Measurements from ENCODE around the gene ZBTB9.

Gene ZBTB9

DNA sequence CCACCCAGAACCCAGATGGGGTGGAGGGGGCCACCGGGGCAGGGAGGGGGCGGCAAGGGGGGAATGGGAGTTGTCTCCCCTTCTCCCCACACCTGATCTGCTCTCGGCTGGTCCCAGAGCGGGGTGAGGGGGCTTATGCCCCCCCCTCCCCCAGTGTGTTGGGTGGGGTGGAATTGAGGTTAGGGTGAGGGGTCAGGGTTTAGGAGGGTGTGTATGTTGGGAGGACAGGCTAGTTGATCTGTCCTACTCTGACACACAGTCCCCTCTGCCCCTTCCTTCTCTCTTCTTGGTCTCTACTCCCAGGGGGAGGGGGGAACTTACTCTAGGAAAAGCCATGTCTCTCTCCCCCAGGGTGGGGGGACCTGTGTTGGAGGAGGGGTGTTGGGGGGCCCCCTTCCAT lies 1.9 kb upstream of the ZBTB9 start:
- POLR2A ChIA-PET: interaction anchor here (0.6 to 1.0 kb wide), 5 partner anchors 17 to 548 kb away, joined by 3 to 10 read pairs (median 6); no protein-coding TSS in a partner anchor
- Histone ChIP-seq H3K4me1 (ENCODE audit: control insufficient read depth, insufficient read depth, low read length) (0 out of 2 replicates have a peak, but pooled peaks cover 3% of the 10 kb centered on the region), H3K9me3 (ENCODE audit: control insufficient read depth, insufficient read depth, low read depth, low read length) (no peaks in the 10 kb centered on the region), H3K27ac (ENCODE audit: extremely low read depth, low read depth, low read length) (no peak overlapping the region), H3K36me3 (ENCODE audit: control insufficient read depth in 2 of 2, insufficient read depth in 1 of 2, low read length in 2 of 2) (peaks cover 0 to 42% of the 10 kb centered on the region in 2 experiments; a peak in 2 of 3 replicates), H3K4me3 (ENCODE audit: low read depth, low read length) (no peak overlapping the region)
- TF ChIP-seq ZNF341 (tag by site-specific recombination; IDR thresholded peaks at IDR 0.05; ENCODE audit: low read depth) (peak; percentile 30; the same call in 1 of the 2 replicates), ZFHX2 (tag by site-specific recombination; conservative IDR thresholded peaks at IDR 0.05) (no peak), ZNF146 (tag by site-specific recombination; IDR thresholded peaks at IDR 0.05) (no peak)
- TF ChIP-seq, protein P1, sequence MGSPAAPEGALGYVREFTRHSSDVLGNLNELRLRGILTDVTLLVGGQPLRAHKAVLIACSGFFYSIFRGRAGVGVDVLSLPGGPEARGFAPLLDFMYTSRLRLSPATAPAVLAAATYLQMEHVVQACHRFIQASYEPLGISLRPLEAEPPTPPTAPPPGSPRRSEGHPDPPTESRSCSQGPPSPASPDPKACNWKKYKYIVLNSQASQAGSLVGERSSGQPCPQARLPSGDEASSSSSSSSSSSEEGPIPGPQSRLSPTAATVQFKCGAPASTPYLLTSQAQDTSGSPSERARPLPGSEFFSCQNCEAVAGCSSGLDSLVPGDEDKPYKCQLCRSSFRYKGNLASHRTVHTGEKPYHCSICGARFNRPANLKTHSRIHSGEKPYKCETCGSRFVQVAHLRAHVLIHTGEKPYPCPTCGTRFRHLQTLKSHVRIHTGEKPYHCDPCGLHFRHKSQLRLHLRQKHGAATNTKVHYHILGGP (tag by site-specific recombination; IDR thresholded peaks at IDR 0.05): no peak
- CTCF ChIA-PET: interaction anchor here (0.6 to 0.7 kb wide), 2 partner anchors 222 to 519 kb away, joined by 3 to 4 read pairs; no protein-coding TSS in a partner anchor

DNA sequence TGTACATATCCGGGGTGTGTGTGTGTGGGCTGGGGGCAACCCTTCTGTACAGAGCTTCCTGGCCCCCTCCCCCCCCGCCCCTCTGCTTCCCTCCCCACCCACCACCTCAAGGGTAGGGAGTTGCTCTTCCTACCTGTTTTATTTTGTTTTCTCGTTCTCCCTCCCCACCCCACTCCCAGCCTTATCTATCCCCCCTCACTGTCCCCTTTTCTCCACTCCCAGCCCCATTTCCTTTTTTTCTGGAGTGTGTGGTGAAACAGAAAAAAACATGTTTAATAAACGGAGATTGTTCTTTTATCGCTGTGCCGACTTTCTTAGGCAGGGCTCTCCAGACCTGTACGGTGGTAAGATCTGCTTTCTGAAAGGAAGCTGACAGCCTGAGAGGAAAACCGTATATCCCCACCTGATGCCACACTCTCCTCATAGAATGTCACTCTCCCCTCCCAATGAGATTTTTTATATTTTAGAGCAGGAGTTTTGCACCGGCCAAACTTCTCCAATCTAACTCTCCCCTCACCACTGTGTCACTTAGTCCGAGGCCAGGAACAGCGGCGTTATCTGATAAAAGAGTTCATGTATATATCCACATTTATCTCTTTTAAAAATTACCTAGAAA lies 875 bp upstream of the ZBTB9 start:
- Histone ChIP-seq H3K27ac (ENCODE audit: extremely low read depth, low read depth, low read length) (peak overlapping the region; percentile 65; the same call in 1 of the 2 replicates), H3K4me3 (ENCODE audit: low read depth, low read length) (peak overlapping the region; percentile 54), H3K4me1 (ENCODE audit: control insufficient read depth, insufficient read depth, low read length) (0 out of 2 replicates have a peak, but pooled peaks cover 3% of the 10 kb centered on the region), H3K36me3 (ENCODE audit: control insufficient read depth in 2 of 2, insufficient read depth in 1 of 2, low read length in 2 of 2) (peaks cover 0 to 33% of the 10 kb centered on the region in 2 experiments; a peak in 2 of 3 replicates), H3K9me3 (ENCODE audit: control insufficient read depth, insufficient read depth, low read depth, low read length) (no peaks in the 10 kb centered on the region)
- ChIA-PET CTCF (interaction anchor here (0.7 to 0.9 kb wide), 5 partner anchors 10 to 370 kb away, joined by 3 to 6 read pairs (median 3); partner anchors contain the start of gene UQCC2), POLR2A (interaction anchor here (0.5 to 2.4 kb wide), 24 partner anchors 8 to 482 kb away, joined by 3 to 26 read pairs (median 7); partner anchors contain the start of genes B3GALT4, BAK1, CUTA and ITPR3)
- TF ChIP-seq ZFHX2 (tag by site-specific recombination; conservative IDR thresholded peaks at IDR 0.05) (0 out of 2 replicates have a peak, but pooled peaks have one; percentile 6), SP3 (tag by site-specific recombination; IDR thresholded peaks at IDR 0.05) (no peak), ZNF626 (tag by site-specific recombination; IDR thresholded peaks at IDR 0.05) (no peak), ZNF621 (tag by site-specific recombination; IDR thresholded peaks at IDR 0.05) (no peak), ZBTB20 (tag by site-specific recombination; IDR thresholded peaks at IDR 0.05) (no peak), PRDM1 (tag by site-specific recombination; IDR thresholded peaks at IDR 0.05) (peak; percentile 84), BCL11A (tag by site-specific recombination; IDR thresholded peaks at IDR 0.05; ENCODE audit: low read depth) (no peak), HOXA7 (CRISPR knock-in tag; IDR thresholded peaks at IDR 0.05; ENCODE audit: borderline replicate concordance) (no peak), ZBTB17 (tag by site-specific recombination; IDR thresholded peaks at IDR 0.05) (no peak), ZNF114 (tag by site-specific recombination; IDR thresholded peaks at IDR 0.05) (no peak), MEIS1 (CRISPR knock-in tag; IDR thresholded peaks at IDR 0.05; ENCODE audit: borderline replicate concordance) (no peak)
- TF ChIP-seq, protein P2, sequence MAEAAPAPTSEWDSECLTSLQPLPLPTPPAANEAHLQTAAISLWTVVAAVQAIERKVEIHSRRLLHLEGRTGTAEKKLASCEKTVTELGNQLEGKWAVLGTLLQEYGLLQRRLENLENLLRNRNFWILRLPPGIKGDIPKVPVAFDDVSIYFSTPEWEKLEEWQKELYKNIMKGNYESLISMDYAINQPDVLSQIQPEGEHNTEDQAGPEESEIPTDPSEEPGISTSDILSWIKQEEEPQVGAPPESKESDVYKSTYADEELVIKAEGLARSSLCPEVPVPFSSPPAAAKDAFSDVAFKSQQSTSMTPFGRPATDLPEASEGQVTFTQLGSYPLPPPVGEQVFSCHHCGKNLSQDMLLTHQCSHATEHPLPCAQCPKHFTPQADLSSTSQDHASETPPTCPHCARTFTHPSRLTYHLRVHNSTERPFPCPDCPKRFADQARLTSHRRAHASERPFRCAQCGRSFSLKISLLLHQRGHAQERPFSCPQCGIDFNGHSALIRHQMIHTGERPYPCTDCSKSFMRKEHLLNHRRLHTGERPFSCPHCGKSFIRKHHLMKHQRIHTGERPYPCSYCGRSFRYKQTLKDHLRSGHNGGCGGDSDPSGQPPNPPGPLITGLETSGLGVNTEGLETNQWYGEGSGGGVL (tag by site-specific recombination; IDR thresholded peaks at IDR 0.05): peak; percentile 60; the same call in 1 of the 2 replicates
- TF ChIP-seq, protein P3, sequence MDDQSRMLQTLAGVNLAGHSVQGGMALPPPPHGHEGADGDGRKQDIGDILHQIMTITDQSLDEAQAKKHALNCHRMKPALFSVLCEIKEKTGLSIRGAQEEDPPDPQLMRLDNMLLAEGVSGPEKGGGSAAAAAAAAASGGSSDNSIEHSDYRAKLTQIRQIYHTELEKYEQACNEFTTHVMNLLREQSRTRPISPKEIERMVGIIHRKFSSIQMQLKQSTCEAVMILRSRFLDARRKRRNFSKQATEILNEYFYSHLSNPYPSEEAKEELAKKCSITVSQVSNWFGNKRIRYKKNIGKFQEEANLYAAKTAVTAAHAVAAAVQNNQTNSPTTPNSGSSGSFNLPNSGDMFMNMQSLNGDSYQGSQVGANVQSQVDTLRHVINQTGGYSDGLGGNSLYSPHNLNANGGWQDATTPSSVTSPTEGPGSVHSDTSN (CRISPR knock-in tag; IDR thresholded peaks at IDR 0.05): no peak
